GM10266 (cell line): ENCODE measurements around the gene OR3A3.
"Not testable (repeated sequence)": the region's sequence is repeated elsewhere in the genome, so short reads cannot be mapped to it uniquely, and the experiment has no call there.

Source experiments
- DNase-seq: peaks from one replicate; pipeline ENCODE4 v3.0.0; 2012; ENCODE audit errors: extremely low spot score
- CTCF ChIP-seq: IDR thresholded peaks from 2 replicates; pipeline ENCODE4 v1.5.1; 2012; ENCODE audit warnings: mild to moderate bottlenecking, low read depth; ENCODE audit not compliant: control insufficient read depth, insufficient read depth; ENCODE audit errors: missing control alignments

OR3A3 gene

GRCh38 chr17:3440451-3440850 is 29.3 kb downstream of the OR3A3 start:
- no peak for DNase-seq
- TF ChIP-seq CTCF: no peak

GRCh38 chr17:3447625-3448024 is 36.5 kb downstream of the OR3A3 start:
- no peak for DNase-seq
- no peak for TF ChIP-seq CTCF

- no peak for TF ChIP-seq CTCF
These were observed 37.0 kb downstream of the OR3A3 start for GRCh38 chr17:3448059-3448665.

GRCh38 chr17:3466355-3466754 is 55.2 kb downstream of the OR3A3 start:
- not testable (repeated sequence) for DNase-seq

More at GRCh38 chr17:3448059-3448665, 37.0 kb downstream of the OR3A3 start:
- no peak for DNase-seq

GRCh38 chr17:3469529-3469928 is 58.4 kb downstream of the OR3A3 start:
- TF ChIP-seq CTCF: no peak
- DNase-seq: no peak

GRCh38 chr17:3471599-3471998 is 60.4 kb downstream of the OR3A3 start, which contains the start of gene SPATA22:
TSS of gene SPATA22 (minus strand) at chr17:3471819. CDS start at chr17:3469325, 2,494 bp downstream.
- DNase-seq: no peak
- TF ChIP-seq CTCF: no peak

GRCh38 chr17:3472137-3472536 is 61.0 kb downstream of the OR3A3 start:
- TF ChIP-seq CTCF: no peak
- DNase-seq: no peak
